ENCODE measurements around the gene NOL4L. TPM values are rescaled to one million over a fixed set of nuclear protein-coding genes. Genes with fewer than 3 reads are reported as not detected.
"Not testable (repeated sequence)": the region's sequence is repeated elsewhere in the genome, so short reads cannot be mapped to it uniquely, and the experiment has no call there.

Gene NOL4L
- total RNA-seq, 1 donor from 2014 or later = 37.7 TPM

GRCh38 chr20:32416206-32416605, 168.9 kb downstream of the NOL4L start:
- DNase-seq (ENCODE audit: low spot score) = no peak
- Mint-ChIP-seq H3K27ac (ENCODE audit: unreplicated experiment) (no peak overlapping the region), H3K4me1 (ENCODE audit: low read depth) (peaks cover 32% of the 10 kb centered on the region), H3K9me3 (ENCODE audit: low read depth) (no peaks in the 10 kb centered on the region), H3K4me3 (ENCODE audit: unreplicated experiment) (no peak overlapping the region), H3K27me3 (ENCODE audit: low read depth) (no peaks in the 10 kb centered on the region), H3K36me3 (ENCODE audit: low read depth) (peaks cover 5% of the 10 kb centered on the region)
- no peak for TF ChIP-seq CTCF (IDR thresholded peaks at IDR 0.05)

GRCh38 chr20:32415494-32415893, 169.6 kb downstream of the NOL4L start:
- H3K36me3 Mint-ChIP-seq (ENCODE audit: low read depth) = peaks cover 5% of the 10 kb centered on the region
- H3K4me3 Mint-ChIP-seq (ENCODE audit: unreplicated experiment) = no peak overlapping the region
- no peaks in the 10 kb centered on the region for H3K9me3 Mint-ChIP-seq (ENCODE audit: low read depth)
- no peak for TF ChIP-seq CTCF (IDR thresholded peaks at IDR 0.05)
- peaks cover 28% of the 10 kb centered on the region for H3K4me1 Mint-ChIP-seq (ENCODE audit: low read depth)
- no peak overlapping the region for H3K27ac Mint-ChIP-seq (ENCODE audit: unreplicated experiment)
- H3K27me3 Mint-ChIP-seq (ENCODE audit: low read depth) = no peaks in the 10 kb centered on the region
- DNase-seq (ENCODE audit: low spot score) = no peak

- Mint-ChIP-seq H3K9me3 (ENCODE audit: low read depth) (no peaks in the 10 kb centered on the region), H3K4me3 (ENCODE audit: unreplicated experiment) (no peak overlapping the region), H3K4me1 (ENCODE audit: low read depth) (peaks cover 24% of the 10 kb centered on the region), H3K27me3 (ENCODE audit: low read depth) (no peaks in the 10 kb centered on the region), H3K36me3 (ENCODE audit: low read depth) (peaks cover 8% of the 10 kb centered on the region), H3K27ac (ENCODE audit: unreplicated experiment) (no peak overlapping the region)
- TF ChIP-seq CTCF (IDR thresholded peaks at IDR 0.05) = no peak
- DNase-seq (ENCODE audit: low spot score) = no peak
These were observed 173.0 kb downstream of the NOL4L start for GRCh38 chr20:32411955-32412706.

- not testable (repeated sequence) for H3K27ac Mint-ChIP-seq (ENCODE audit: unreplicated experiment); H3K9me3 Mint-ChIP-seq (ENCODE audit: low read depth); H3K4me1 Mint-ChIP-seq (ENCODE audit: low read depth); H3K27me3 Mint-ChIP-seq (ENCODE audit: low read depth); DNase-seq (ENCODE audit: low spot score); H3K4me3 Mint-ChIP-seq (ENCODE audit: unreplicated experiment)
- H3K36me3 Mint-ChIP-seq (ENCODE audit: low read depth) = peaks cover 13% of the 10 kb centered on the region
These were observed 177.9 kb downstream of the NOL4L start for GRCh38 chr20:32407131-32407750.

GRCh38 chr20:32406701-32407100, 178.4 kb downstream of the NOL4L start:
- no peaks in the 10 kb centered on the region for H3K9me3 Mint-ChIP-seq (ENCODE audit: low read depth)
- H3K27ac Mint-ChIP-seq (ENCODE audit: unreplicated experiment) = no peak overlapping the region
- no peaks in the 10 kb centered on the region for H3K27me3 Mint-ChIP-seq (ENCODE audit: low read depth)
- no peak overlapping the region for H3K4me3 Mint-ChIP-seq (ENCODE audit: unreplicated experiment)
- peaks cover 3% of the 10 kb centered on the region for H3K4me1 Mint-ChIP-seq (ENCODE audit: low read depth)
- peaks cover 15% of the 10 kb centered on the region for H3K36me3 Mint-ChIP-seq (ENCODE audit: low read depth)
- DNase-seq (ENCODE audit: low spot score) = no peak
- TF ChIP-seq CTCF (IDR thresholded peaks at IDR 0.05) = no peak

Data from chondrocyte (in vitro differentiated cells).